Measurements from ENCODE around the gene ECHDC3.

GRCh38 chr10:11713186-11713743, 28.9 kb upstream of the ECHDC3 start:
- TF ChIP-seq CTCF (IDR thresholded peaks at IDR 0.05): no peak
- TF ChIP-seq POLR2A (IDR thresholded peaks at IDR 0.05): no peak

Measured in adrenal gland (tissue), 5 donors.